Measurements from ENCODE around the gene FBN1.

FBN1 gene

GRCh38 chr15:48426941-48427340, 218.6 kb downstream of the FBN1 start:
- no peak overlapping the region for H3K4me3 ChIP-seq (ENCODE audit: low read length)
- no peak for TF ChIP-seq CTCF (IDR thresholded peaks at IDR 0.05; ENCODE audit: insufficient read depth, low read depth, low read length, missing control alignments)
- no peak for DNase-seq (ENCODE audit: low read depth)

GRCh38 chr15:48426044-48426443, 219.5 kb downstream of the FBN1 start:
- no peak overlapping the region for H3K4me3 ChIP-seq (ENCODE audit: low read length)
- TF ChIP-seq CTCF (IDR thresholded peaks at IDR 0.05; ENCODE audit: insufficient read depth, low read depth, low read length, missing control alignments): no peak
- DNase-seq (ENCODE audit: low read depth): no peak

- DNase-seq (ENCODE audit: low read depth): peak; percentile 17
- TF ChIP-seq CTCF (IDR thresholded peaks at IDR 0.05; ENCODE audit: insufficient read depth, low read depth, low read length, missing control alignments): no peak
- H3K4me3 ChIP-seq (ENCODE audit: low read length): no peak overlapping the region
Observed at GRCh38 chr15:48425051-48425450, 220.5 kb downstream of the FBN1 start.

GRCh38 chr15:48423896-48424475, 221.5 kb downstream of the FBN1 start:
- peak; percentile 91 for DNase-seq (ENCODE audit: low read depth)
- TF ChIP-seq CTCF (IDR thresholded peaks at IDR 0.05; ENCODE audit: insufficient read depth, low read depth, low read length, missing control alignments): no peak
- H3K4me3 ChIP-seq (ENCODE audit: low read length): no peak overlapping the region

- DNase-seq (ENCODE audit: low read depth): peak; percentile 82
- no peak for TF ChIP-seq CTCF (IDR thresholded peaks at IDR 0.05; ENCODE audit: insufficient read depth, low read depth, low read length, missing control alignments)
- no peak overlapping the region for H3K4me3 ChIP-seq (ENCODE audit: low read length)
Observed at GRCh38 chr15:48423342-48423741, 222.2 kb downstream of the FBN1 start.

GRCh38 chr15:48422401-48422800, 223.1 kb downstream of the FBN1 start:
- TF ChIP-seq CTCF (IDR thresholded peaks at IDR 0.05; ENCODE audit: insufficient read depth, low read depth, low read length, missing control alignments): no peak
- DNase-seq (ENCODE audit: low read depth): no peak
- no peak overlapping the region for H3K4me3 ChIP-seq (ENCODE audit: low read length)

- no peak for TF ChIP-seq CTCF (IDR thresholded peaks at IDR 0.05; ENCODE audit: insufficient read depth, low read depth, low read length, missing control alignments)
- no peak overlapping the region for H3K4me3 ChIP-seq (ENCODE audit: low read length)
- DNase-seq (ENCODE audit: low read depth): no peak
Observed at GRCh38 chr15:48421362-48421761, 224.1 kb downstream of the FBN1 start.

Measured in epithelial cell of esophagus (primary cell).